ENCODE results near the gene ADAMTS16. TPM values are rescaled to one million over a fixed set of nuclear protein-coding genes. Genes with fewer than 3 reads are reported as not detected.

ADAMTS16 gene
- total and polyA plus RNA-seq, 9 of the 15 experiments (the other 6 are each of a cell fraction or from before 2014, with no cell fraction given), result not detected

DNA sequence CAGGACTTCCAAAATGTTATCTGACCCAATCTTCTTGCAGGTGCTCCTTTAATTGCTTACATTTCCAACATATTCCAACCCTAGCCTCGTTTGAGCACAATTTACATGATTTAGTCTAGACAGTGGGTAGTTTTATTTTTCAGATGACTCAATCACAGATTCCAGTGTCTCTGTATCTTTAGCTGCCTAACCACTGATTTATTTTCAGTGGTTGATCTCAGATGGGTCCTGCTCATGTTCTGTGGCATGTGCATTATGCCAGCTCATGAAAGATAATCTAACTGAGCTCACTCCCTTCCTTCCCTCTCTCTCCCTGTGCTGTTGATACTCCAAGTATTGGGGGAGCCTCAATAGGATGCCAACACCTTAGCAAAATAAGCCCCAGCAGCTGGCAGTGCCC is 176.2 kb downstream of the ADAMTS16 start:
- TF ChIP-seq FOXJ2 (tag; IDR thresholded peaks at IDR 0.05), result no peak
- no peak for TF ChIP-seq HOXB6 (CRISPR knock-in tag; IDR thresholded peaks at IDR 0.05; ENCODE audit: borderline replicate concordance)
- no peak for TF ChIP-seq HMG20B (CRISPR knock-in tag; IDR thresholded peaks at IDR 0.05)
- no peak for TF ChIP-seq ILK (tag; IDR thresholded peaks at IDR 0.05; ENCODE audit: borderline replicate concordance, low read depth)
- no peak for TF ChIP-seq CREBBP (IDR thresholded peaks at IDR 0.05; ENCODE audit: low read depth, low read length)
- no peak for TF ChIP-seq ZNF551 (CRISPR knock-in tag; IDR thresholded peaks at IDR 0.05)
- TF ChIP-seq ZNF778 (CRISPR knock-in tag; IDR thresholded peaks at IDR 0.05), result no peak
- TF ChIP-seq ZNF347 (CRISPR knock-in tag; IDR thresholded peaks at IDR 0.05; ENCODE audit: low read depth), result no peak
- no peak for FAIRE-seq
- H3K4me3 ChIP-seq, result no peak overlapping the region
- WGBS (ENCODE audit: insufficient coverage, low coverage, missing lambda C conversion rate), result 0% methylated on average over 1 of the region's 1 CpG
- ChIA-PET POLR2A (interaction anchor here (0.6 kb wide), 2 partner anchors 9 to 20 kb away, joined by 3 read pairs; no protein-coding TSS in a partner anchor), CTCF (ENCODE audit: low intra/inter-chr PET ratio) (no interaction called here)
- H3K36me3 ChIP-seq (ENCODE audit: control insufficient read depth, insufficient read depth, low read length), result no peaks in the 10 kb centered on the region
- H3K27me3 ChIP-seq (ENCODE audit: control insufficient read depth in 2 of 2, insufficient read depth in 2 of 2, low read length in 2 of 2), result peaks cover 19 to 41% of the 10 kb centered on the region in 2 experiments
- H2AFZ ChIP-seq (ENCODE audit: low read depth, low read length), result no peak overlapping the region
- H3K9me3 ChIP-seq (replicated peaks; ENCODE audit: control insufficient read depth, insufficient read depth, low read depth, low read length), result no peaks in the 10 kb centered on the region
- intact Hi-C loops (cut with micrococcal nuclease), result no loop called here
- no peak for ATAC-seq
- in situ Hi-C loops (cut with MboI), result no loop called here
- H3K9me1 ChIP-seq (ENCODE audit: control insufficient read depth, insufficient read depth, low read length), result no peaks in the 10 kb centered on the region
- no peak overlapping the region for H3K4me2 ChIP-seq (ENCODE audit: insufficient read depth, low read length)
- H3K4me1 ChIP-seq (replicated peaks in 1 of 2; ENCODE audit: control insufficient read depth in 2 of 2, insufficient read depth in 2 of 2, low read length in 2 of 2), result no peaks in the 10 kb centered on the region
- BruUV-seq (replicated peaks), result no TSS peak
- no peak overlapping the region for H3K9ac ChIP-seq (ENCODE audit: insufficient read depth in 1 of 2, low read depth in 2 of 2, low read length in 2 of 2)
- no peak overlapping the region for H3K27ac ChIP-seq (ENCODE audit: extremely low read depth, low read depth, low read length)
- no peak for DNase-seq (ENCODE audit: extremely low read depth in 1 of 4, low spot score in 3 of 4)
- H4K20me1 ChIP-seq (replicated peaks; ENCODE audit: control insufficient read depth, insufficient read depth, low read length), result 0 out of 2 replicates have a peak, but pooled peaks cover 3% of the 10 kb centered on the region
- no peaks in the 10 kb centered on the region for H3K79me2 ChIP-seq (ENCODE audit: control insufficient read depth, insufficient read depth, low read length)
